Tibial nerve (tissue), 4 donors: ENCODE data around the gene FRMPD1. TPM values are rescaled to one million over a fixed set of nuclear protein-coding genes. Genes with fewer than 3 reads are reported as not detected.
A peak's percentile ranks its signal among the peaks of the same experiment; 100 is the strongest.

Experiments
- DNase-seq, 2 donors: peaks; one replicate each; pipeline ENCODE4 v3.0.0-alpha.2; 2019; ENCODE audit warnings: low spot score in 2 of 2
- H3K27ac ChIP-seq, 4 donors: fragments of 200-600 bp; sonication (generic) in 3 of 4; one replicate each; pipeline ENCODE4 v1.5.1; 2017 to 2019; ENCODE audit warnings: mild to moderate bottlenecking in 1 of 4
- H3K27me3 ChIP-seq, 2 donors: fragments of 200-600 bp; sonication (generic) in 1 of 2; one replicate each; pipeline versions ENCODE4 v1.5.1 to v1.6.0; 2017 to 2019
- H3K36me3 ChIP-seq, 3 donors: fragments of 200-600 bp; sonication (generic); one replicate each; pipeline ENCODE4 v1.5.1; 2018 to 2019
- H3K4me1 ChIP-seq, 4 donors: fragments of 200-600 bp; sonication (generic) in 3 of 4; one replicate each; pipeline ENCODE4 v1.5.1; 2017 to 2019
- H3K4me3 ChIP-seq, 4 donors: fragments of 200-600 bp; sonication (generic) in 3 of 4; one replicate each; pipeline ENCODE4 v1.5.1; 2017 to 2019; ENCODE audit warnings: mild to moderate bottlenecking in 1 of 4, moderate library complexity in 1 of 4
- H3K9me3 ChIP-seq, 4 donors: fragments of 200-600 bp; sonication (generic) in 3 of 4; one replicate each; pipeline ENCODE4 v1.5.1; 2017 to 2019
- CTCF ChIP-seq, 5 experiments: fragments of 200-600 bp in 3 of 5; fragments of 450-650 bp in 2 of 5; sonication (generic) in 3 of 5; IDR thresholded peaks; one replicate each; pipeline ENCODE4 v1.5.1; 2016 to 2019; ENCODE audit warnings: antibody characterized with exemption in 5 of 5, mild to moderate bottlenecking in 3 of 5, moderate library complexity in 2 of 5
- EP300 ChIP-seq, 2 donors: sonication (generic); formaldehyde crosslinking; IDR thresholded peaks; one replicate each; pipeline ENCODE4 v1.6.1; 2017; ENCODE audit warnings: antibody characterized with exemption in 2 of 2, mild to moderate bottlenecking in 1 of 2
- POLR2A ChIP-seq, 2 donors: fragments of 450-650 bp; IDR thresholded peaks; one replicate each; pipeline ENCODE4 v1.6.1; 2017; ENCODE audit warnings: antibody characterized with exemption in 2 of 2, mild to moderate bottlenecking in 2 of 2, moderate library complexity in 2 of 2
- WGBS, 2 donors: methylation state at CpG; one replicate each; pipeline ENCODE4 v1.1.5; 2018; 5-methylcytosine and 5-hydroxymethylcytosine counted together
- total RNA-seq, 4 donors: library from RNA; depleted of rRNA; stranded (reverse); fragments of >200 nt; gene quantifications; one replicate each; pipeline ENCODE4 v1.1.0, GENCODE V29; 2016

Gene FRMPD1
- total RNA-seq, 4 donors from 2014 or later: 0.30 to 1.6 (median 0.42) TPM; not detected in 1

- Histone ChIP-seq H3K27me3 (peaks cover 0 to 5% of the 10 kb centered on the region in 2 donors), H3K36me3 (no peaks in the 10 kb centered on the region), H3K4me1 (no peaks in the 10 kb centered on the region), H3K4me3 (no peak overlapping the region), H3K9me3 (no peaks in the 10 kb centered on the region), H3K27ac (no peak overlapping the region)
- 77 to 84% methylated on average over 3 of the region's 3 CpGs for WGBS, 2 donors
- DNase-seq: no peak
- no peak for TF ChIP-seq POLR2A (IDR thresholded peaks at IDR 0.05)
- no peak for TF ChIP-seq CTCF (IDR thresholded peaks at IDR 0.05)
- no peak for TF ChIP-seq EP300 (IDR thresholded peaks at IDR 0.05)
These were observed 10.5 kb upstream of the FRMPD1 start for GRCh38 chr9:37640246-37640645.

GRCh38 chr9:37641331-37641730 is 9.4 kb upstream of the FRMPD1 start:
- H3K27ac ChIP-seq: no peak overlapping the region
- no peaks in the 10 kb centered on the region for H3K4me1 ChIP-seq
- WGBS, 2 donors: 41 to 47% methylated on average over 3 of the region's 3 CpGs
- no peaks in the 10 kb centered on the region for H3K9me3 ChIP-seq
- TF ChIP-seq POLR2A (IDR thresholded peaks at IDR 0.05): no peak
- no peak for TF ChIP-seq CTCF (IDR thresholded peaks at IDR 0.05)
- no peak for TF ChIP-seq EP300 (IDR thresholded peaks at IDR 0.05)
- peaks cover 0 to under 1% of the 10 kb centered on the region in 2 donors for H3K27me3 ChIP-seq
- no peaks in the 10 kb centered on the region for H3K36me3 ChIP-seq
- H3K4me3 ChIP-seq: no peak overlapping the region
- no peak for DNase-seq

GRCh38 chr9:37643214-37643613 is 7.5 kb upstream of the FRMPD1 start:
- Histone ChIP-seq H3K4me3 (no peak overlapping the region), H3K4me1 (no peaks in the 10 kb centered on the region), H3K9me3 (no peaks in the 10 kb centered on the region), H3K27ac (no peak overlapping the region), H3K27me3 (no peaks in the 10 kb centered on the region), H3K36me3 (no peaks in the 10 kb centered on the region)
- DNase-seq: no peak
- TF ChIP-seq POLR2A (IDR thresholded peaks at IDR 0.05) (no peak), CTCF (IDR thresholded peaks at IDR 0.05) (no peak), EP300 (IDR thresholded peaks at IDR 0.05) (no peak)

- no peak overlapping the region for H3K4me3 ChIP-seq
- TF ChIP-seq POLR2A (IDR thresholded peaks at IDR 0.05): no peak
- no peak for TF ChIP-seq EP300 (IDR thresholded peaks at IDR 0.05)
- no peak for TF ChIP-seq CTCF (IDR thresholded peaks at IDR 0.05)
- no peaks in the 10 kb centered on the region for H3K9me3 ChIP-seq
- 68 to 69% methylated on average over 5 of the region's 5 CpGs for WGBS, 2 donors
- no peaks in the 10 kb centered on the region for H3K36me3 ChIP-seq
- H3K27ac ChIP-seq: no peak overlapping the region
- peaks cover 0 to 8% of the 10 kb centered on the region in 2 donors for H3K27me3 ChIP-seq
- DNase-seq: no peak
- peaks cover 0 to 7% (median 1%) of the 10 kb centered on the region in 4 donors for H3K4me1 ChIP-seq
These were observed 4.7 kb upstream of the FRMPD1 start for GRCh38 chr9:37645903-37646506.

GRCh38 chr9:37650299-37650872 is 368 bp upstream of the FRMPD1 start:
- H3K9me3 ChIP-seq: no peaks in the 10 kb centered on the region
- DNase-seq: no peak
- H3K4me1 ChIP-seq: peaks cover 0 to 16% (median 6%) of the 10 kb centered on the region in 4 donors
- H3K27me3 ChIP-seq: peaks cover 0 to 35% of the 10 kb centered on the region in 2 donors
- no peak for TF ChIP-seq EP300 (IDR thresholded peaks at IDR 0.05)
- TF ChIP-seq CTCF (IDR thresholded peaks at IDR 0.05): peak in 1 of 5 experiments; percentile 9
- H3K4me3 ChIP-seq: peak overlapping the region in 2 of 4 donors; percentile 29 to 65
- H3K27ac ChIP-seq: no peak overlapping the region
- no peaks in the 10 kb centered on the region for H3K36me3 ChIP-seq
- WGBS, 2 donors: 26 to 32% methylated on average over 12 to 15 of the region's 45 CpGs
